ENCODE measurements around the gene SAGE1. TPM values are rescaled to one million over a fixed set of nuclear protein-coding genes. Genes with fewer than 3 reads are reported as not detected.

The SAGE1 gene
- total RNA-seq, 1 experiment from 2014 or later, result 20.4 TPM

Other genes starting within 250 kb of the SAGE1 start
- gene CT45A1, start 180.1 kb upstream of the SAGE1 start, total RNA-seq (2014; rRNA removed; shearing (Covaris generic)), result 2.4 and 2.8 TPM in 2 replicates
- 54.6 and 61.6 TPM in 2 replicates for gene CT45A3, start 125.5 kb upstream of the SAGE1 start, total RNA-seq (2014; rRNA removed; shearing (Covaris generic))
- gene CT45A5, start 108.2 kb upstream of the SAGE1 start, total RNA-seq (2014; rRNA removed; shearing (Covaris generic)), result 35.2 and 41.3 TPM in 2 replicates
- gene CT45A6, start 90.9 kb upstream of the SAGE1 start, total RNA-seq (2014; rRNA removed; shearing (Covaris generic)), result not detected in 2 replicates
- gene CT45A2, start 73.7 kb upstream of the SAGE1 start, total RNA-seq (2014; rRNA removed; shearing (Covaris generic)), result not detected in 2 replicates
- gene CT45A7, start 56.4 kb upstream of the SAGE1 start, total RNA-seq (2014; rRNA removed; shearing (Covaris generic)), result not detected in 2 replicates
- gene CT45A8, start 39.2 kb upstream of the SAGE1 start, total RNA-seq (2014; rRNA removed; shearing (Covaris generic)), result not detected in 2 replicates
- not detected in 2 replicates for gene CT45A9, start 21.9 kb upstream of the SAGE1 start, total RNA-seq (2014; rRNA removed; shearing (Covaris generic))
- gene CT45A10, start 272 bp upstream of the SAGE1 start, total RNA-seq (2014; rRNA removed; shearing (Covaris generic)), result 141 and 152 TPM in 2 replicates
- gene MMGT1, start 80.3 kb downstream of the SAGE1 start, total RNA-seq (2014; rRNA removed; shearing (Covaris generic)), result 28.2 and 28.3 TPM in 2 replicates
- 17.7 and 18.7 TPM in 2 replicates for gene SLC9A6, start 91.7 kb downstream of the SAGE1 start, total RNA-seq (2014; rRNA removed; shearing (Covaris generic))